Non-pigmented ciliary epithelial cell (primary cell): Measurements from ENCODE around the gene RRM2.
A peak's percentile ranks its signal among the peaks of the same experiment; 100 is the strongest.

Experiments used
- DNase-seq: peaks from one replicate; pipeline ENCODE4 v3.0.0-alpha.2; 2010; ENCODE audit warnings: low read depth

RRM2 gene

GRCh38 chr2:10122500-10123280 is at the start of gene RRM2:
Gene RRM2 (plus strand): TSS chr2:10122739. CDS start chr2:10122799, 60 bp downstream.
- peak; percentile 40 for DNase-seq

DNA sequence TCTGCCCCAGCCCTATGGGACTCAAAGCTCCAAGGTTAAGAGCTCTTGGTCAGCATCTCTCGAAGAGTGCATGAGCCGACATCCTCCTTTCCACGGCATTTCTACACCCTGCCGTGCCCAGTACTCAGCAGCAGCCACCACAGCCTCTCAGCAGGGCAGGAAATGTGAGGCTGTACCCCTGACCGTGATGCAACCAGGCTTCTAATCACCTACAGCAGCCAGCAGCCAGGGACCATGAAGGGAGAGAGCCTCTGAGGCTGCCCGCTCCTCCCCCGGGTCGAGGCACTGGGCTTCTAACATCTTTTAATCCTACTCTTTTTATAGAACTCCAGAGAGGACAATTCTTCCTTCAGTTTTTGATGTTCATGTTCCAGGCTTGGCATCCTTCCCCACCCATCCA is 48.8 kb upstream of the RRM2 start:
- no peak for DNase-seq

DNA sequence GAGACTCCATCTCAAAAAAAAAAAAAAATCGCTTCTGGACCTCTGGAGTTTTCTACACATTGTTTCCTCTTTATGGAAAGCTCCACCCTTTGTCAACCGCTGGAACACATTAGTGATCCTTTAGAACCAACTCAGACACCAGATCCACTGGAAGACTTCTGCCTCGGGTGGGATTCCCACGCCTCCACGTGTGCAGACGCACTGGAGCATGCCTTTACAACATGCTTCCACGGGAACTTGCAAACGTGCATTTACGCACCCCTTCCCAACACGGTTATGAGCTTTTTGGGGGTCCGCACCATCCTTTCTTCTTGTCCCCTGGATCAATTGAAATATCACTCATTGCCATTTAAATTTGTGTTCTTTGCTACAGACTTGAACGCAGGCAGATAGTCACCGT is 47.4 kb upstream of the RRM2 start:
- no peak for DNase-seq

- no peak for DNase-seq
Observed at GRCh38 chr2:10075571-10076209, 46.8 kb upstream of the RRM2 start.

GRCh38 chr2:10076511-10076910 is 46.0 kb upstream of the RRM2 start:
- DNase-seq = no peak

DNA sequence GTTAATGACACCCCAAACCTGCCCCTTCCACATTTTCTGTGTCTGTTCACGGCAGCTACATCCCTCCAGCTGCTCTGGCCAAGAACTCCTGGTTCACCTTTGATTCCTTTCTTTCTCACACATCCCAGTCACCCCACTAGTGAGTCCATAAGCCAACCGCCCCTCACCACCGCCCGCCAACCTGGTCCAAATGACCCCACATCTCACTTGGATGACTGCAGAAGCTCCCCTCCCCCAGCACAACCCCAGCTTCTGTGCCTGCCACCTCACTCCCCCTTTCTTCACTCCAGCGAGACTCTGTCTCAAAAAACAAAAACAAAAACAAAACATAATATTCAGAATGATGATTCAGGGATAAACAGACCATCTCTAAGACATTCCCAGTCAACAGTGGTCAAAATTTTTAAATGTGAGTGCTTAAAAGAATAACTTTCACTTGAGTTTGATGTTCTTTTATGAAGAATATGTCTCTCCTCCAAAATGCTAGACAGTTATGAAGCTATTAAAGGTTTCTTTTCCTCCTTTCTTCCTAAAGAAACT is 45.5 kb upstream of the RRM2 start:
- DNase-seq = no peak

DNA sequence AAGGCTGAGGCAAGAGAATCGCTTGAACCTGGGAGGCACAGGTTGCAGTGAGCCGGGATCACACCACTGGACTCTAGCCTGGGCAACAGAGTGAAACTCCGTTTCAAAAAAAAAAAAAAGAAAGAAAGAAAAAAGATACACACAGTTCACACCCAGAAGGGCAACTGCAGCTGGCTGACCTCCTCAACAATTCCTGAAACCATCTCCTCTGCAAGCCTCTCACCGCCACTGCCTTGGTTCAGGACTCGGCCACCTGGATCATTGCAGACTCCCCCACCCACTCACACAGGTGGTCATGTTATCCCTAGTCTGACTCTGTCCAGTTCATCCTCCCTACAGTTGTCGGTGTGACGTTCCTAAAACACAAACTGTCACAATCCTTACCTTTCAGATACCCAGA is 44.5 kb upstream of the RRM2 start:
- no peak for DNase-seq

DNA sequence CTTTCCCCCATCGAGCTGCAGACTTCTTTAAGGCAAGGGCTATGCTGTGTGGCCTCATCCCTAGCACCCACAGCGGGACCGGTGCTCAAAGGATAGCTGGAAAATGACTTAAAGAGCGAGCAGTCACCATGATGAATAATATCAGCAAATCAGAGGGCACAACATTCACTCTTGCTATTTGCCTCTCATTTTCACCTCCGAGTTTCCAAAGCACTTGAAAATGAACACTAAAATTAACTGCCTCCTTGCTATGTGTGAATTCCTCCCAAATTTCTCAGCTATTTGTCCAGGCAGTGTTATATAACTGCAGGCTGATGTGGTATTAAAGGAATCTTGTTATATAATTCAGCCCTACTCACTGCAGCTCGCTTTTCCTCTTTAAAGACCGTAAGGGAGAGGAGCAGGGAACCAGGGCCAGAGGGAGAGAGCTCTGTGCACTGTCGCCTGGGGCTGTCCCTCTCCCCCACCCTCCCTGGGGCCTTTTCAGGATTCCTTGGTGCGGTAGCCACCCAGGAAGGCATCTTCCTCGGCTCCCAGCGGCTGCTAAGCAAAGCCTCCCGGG is 43.8 kb upstream of the RRM2 start:
- no peak for DNase-seq

DNA sequence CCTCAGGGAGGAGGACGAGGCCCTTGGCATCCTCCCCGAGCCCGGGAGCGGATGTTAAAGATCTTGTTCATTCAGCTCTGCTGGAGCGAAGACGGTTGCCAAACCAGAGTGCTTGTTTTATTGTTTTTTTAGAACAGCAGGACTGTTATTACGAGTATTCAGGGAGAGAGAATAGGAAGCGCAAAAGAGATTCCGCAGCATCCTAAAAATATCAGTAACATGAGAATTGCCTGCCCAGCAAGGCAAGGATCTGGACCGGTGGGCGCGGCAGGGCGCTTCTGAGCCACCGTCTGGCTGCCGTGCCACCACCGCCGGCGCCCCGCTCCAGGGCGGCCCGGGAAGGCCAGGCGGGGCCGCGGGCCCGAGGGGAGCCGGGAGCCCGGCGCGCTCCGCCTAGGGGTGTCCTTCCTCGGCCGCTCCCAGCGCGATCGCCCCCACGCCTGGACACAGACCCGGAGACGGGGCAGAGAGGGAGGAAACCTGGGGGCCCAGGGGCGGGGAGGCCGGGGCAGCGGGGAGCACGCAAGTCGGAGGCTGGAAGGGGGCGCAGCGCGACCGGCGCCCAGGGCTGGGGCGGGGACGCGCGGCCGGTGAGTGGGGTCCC is 43.2 kb upstream of the RRM2 start:
- DNase-seq = no peak

GRCh38 chr2:10079870-10080535 is 42.5 kb upstream of the RRM2 start, which contains the start of gene CYS1:
Gene CYS1 (minus strand): TSS chr2:10080411. CDS start chr2:10080223, 188 bp downstream.
- DNase-seq = no peak

DNA sequence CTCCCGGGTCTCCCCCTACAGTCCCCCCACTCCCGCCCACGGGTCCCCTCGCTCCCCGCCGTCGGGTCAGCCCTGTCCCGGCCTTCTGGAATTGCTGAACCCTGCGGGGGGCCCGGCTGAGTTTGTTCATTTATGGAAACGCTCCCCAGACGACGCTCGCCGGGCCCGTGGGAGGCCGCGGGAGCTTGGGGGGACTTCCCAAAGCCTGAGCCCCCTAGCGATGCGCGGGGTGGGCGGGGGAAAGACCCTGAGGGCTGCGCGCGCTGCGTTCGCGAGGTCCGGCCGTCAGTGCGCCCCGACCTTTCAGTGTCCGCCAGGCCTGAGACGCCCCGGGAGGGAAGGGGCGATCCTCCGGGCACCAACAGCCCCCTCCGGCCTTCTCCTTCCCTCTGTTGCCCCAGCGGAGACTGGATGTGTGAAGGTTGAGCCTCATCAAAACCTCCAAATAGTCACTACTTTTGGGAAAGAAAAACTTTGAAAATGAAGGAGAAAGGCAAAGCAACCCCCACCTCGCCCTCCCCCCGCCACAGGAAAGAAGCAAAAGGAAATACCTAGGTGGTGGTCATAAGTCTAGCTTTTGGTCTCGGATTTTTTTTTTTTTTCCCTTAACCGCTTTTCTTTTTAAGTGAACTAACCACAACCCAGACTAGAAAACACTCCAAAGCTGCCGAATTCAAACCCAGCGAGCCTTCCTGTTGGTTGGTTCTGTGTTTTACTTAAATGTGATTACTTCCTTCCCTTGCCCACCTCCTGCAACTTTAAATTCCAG is 41.8 kb upstream of the RRM2 start:
- DNase-seq = no peak

GRCh38 chr2:10083046-10083445 is 39.5 kb upstream of the RRM2 start:
- no peak for DNase-seq

- no peak for DNase-seq
Observed at GRCh38 chr2:10083692-10084211, 38.8 kb upstream of the RRM2 start.

GRCh38 chr2:10084223-10084865 is 38.2 kb upstream of the RRM2 start:
- no peak for DNase-seq

DNA sequence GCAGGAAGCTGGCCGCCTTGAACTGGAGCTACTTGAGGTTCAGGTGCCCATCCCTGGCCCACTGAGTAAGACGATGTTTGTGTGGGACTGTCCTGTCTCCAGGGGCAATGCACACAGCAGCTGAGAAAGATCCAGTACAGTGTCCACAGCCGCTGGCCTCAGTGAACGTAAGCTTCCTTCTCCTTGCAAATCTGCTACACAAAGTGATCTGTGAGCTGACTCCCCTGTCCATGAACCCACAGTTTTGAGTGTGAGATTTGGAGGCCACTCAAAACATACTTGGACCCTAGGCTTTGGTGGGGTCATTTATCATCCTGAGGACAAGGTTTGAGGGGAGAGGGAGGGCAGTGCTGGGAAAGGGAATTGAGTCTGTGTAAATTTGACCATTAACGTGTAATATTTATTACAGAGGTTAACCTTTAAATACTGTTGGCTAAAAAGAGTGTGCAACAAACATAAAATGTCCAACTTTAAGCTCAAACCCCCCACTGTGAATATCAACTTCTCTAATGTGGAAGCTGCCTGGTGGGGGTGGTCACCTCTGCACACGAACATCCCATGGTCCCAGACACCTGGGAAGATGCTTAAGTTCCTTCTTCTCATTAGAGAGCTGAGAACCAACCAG is 37.4 kb upstream of the RRM2 start:
- DNase-seq = no peak

- no peak for DNase-seq
Observed at GRCh38 chr2:10085668-10086059, 36.9 kb upstream of the RRM2 start.

DNA sequence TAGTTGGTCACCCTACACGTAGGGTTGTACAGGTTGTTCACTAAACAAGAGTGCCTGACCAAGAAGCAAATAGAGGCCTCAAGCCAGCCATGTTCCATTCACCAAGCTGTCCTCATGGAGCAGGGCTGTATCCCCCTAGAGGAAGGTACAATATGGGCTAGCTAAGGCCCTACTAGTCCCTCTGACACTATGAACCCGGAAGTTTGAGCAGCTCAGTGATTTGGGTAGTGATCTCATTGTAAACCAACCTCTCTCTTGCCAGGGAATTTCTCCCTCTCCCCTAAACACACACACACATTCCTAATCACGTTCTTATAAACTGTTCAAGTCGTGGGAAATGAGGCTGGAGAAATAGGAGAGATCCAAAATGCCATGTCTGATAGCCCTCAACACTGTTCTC is 35.6 kb upstream of the RRM2 start:
- DNase-seq = no peak

DNA sequence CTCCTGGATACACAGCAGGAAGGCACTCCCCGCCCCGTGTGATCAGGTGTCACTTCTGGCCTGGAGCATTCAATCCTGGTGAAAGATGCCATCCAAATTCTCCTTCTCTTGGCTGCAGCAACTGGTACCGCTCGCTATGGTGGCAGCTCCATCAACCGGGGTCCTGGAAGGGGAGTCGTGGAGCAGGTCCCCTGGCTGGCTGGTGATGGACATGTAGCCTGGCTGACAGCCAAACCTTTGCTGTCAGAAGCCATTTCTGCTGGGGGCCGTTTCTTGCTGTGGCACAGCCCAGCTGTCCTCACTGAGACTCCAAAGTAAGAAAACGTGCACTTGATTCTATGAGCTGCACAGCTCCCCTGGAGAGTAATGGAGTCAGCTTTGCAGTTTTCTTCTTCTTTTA is 35.2 kb upstream of the RRM2 start:
- no peak for DNase-seq

DNA sequence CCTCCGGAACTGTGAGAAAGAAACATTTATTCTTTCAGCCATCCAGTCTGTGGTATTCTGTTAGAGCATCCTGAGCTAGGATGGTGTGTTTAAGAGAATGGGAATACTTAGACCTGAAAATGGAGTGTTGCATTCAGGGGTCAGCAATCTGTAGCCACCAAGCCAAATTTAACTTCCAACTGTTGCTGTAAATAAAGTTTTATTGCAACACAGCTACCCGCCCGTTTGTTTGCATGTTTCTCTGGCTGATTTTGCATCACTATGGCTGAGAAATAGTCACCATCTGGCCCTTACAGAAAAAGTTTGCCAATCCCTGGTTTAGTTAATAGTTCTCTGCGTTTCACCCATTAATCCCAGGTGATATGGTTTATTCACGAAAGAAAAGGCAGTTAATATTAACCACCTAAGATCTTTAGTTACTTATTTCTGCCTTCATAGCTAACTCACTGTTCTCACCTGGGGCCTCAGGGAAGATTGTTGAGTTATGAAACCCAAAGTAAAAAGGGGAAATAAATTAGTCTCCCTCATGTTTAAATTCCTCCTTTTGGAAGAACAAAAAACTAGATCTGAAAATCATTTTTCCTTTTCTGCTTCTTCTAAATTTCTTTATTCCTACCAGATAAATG is 32.9 kb upstream of the RRM2 start:
- no peak for DNase-seq
